Esophagus squamous epithelium (tissue), 5 donors: ENCODE results near the gene DNAJB4. TPM values are rescaled to one million over a fixed set of nuclear protein-coding genes. Genes with fewer than 3 reads are reported as not detected.

Experiments used
- DNase-seq: peaks from one replicate; lab custom pipeline; 2025; lab: John Stamatoyannopoulos, UW
- H3K27ac ChIP-seq, 4 donors: fragments of 200-600 bp; sonication (generic); one replicate each; pipeline ENCODE4 v1.5.1; 2016 to 2019; ENCODE audit warnings: mild to moderate bottlenecking in 1 of 4
- H3K27me3 ChIP-seq, 4 donors: fragments of 200-600 bp; sonication (generic); 1 replicate in 3 of 4; 2 replicates in 1 of 4; pipeline versions ENCODE4 v1.5.1 to v1.6.0; 2017 to 2021; ENCODE audit warnings: antibody characterized with exemption in 1 of 4
- H3K36me3 ChIP-seq, 3 donors: fragments of 200-600 bp; sonication (generic); one replicate each; pipeline ENCODE4 v1.5.1; 2016 to 2019
- H3K4me1 ChIP-seq, 3 donors: fragments of 200-600 bp; sonication (generic); one replicate each; pipeline ENCODE4 v1.5.1; 2017 to 2019
- H3K4me3 ChIP-seq, 4 donors: fragments of 200-600 bp; sonication (generic); 1 replicate in 3 of 4; 2 replicates in 1 of 4; pipeline ENCODE4 v1.5.1; 2016 to 2019; ENCODE audit warnings: mild to moderate bottlenecking in 2 of 4, moderate library complexity in 1 of 4
- H3K9me3 ChIP-seq, 3 donors: fragments of 200-600 bp; sonication (generic); one replicate each; pipeline ENCODE4 v1.5.1; 2016 to 2019
- POLR2A ChIP-seq, 4 donors: fragments of 450-650 bp; IDR thresholded peaks; one replicate each; pipeline ENCODE4 v1.6.1; 2017; ENCODE audit warnings: antibody characterized with exemption in 4 of 4, mild to moderate bottlenecking in 4 of 4, moderate library complexity in 3 of 4
- WGBS, 2 donors: methylation state at CpG; one replicate each; pipeline ENCODE4 v1.1.5; 2018; 5-methylcytosine and 5-hydroxymethylcytosine counted together
- intact Hi-C: fragments of 100-400 bp; cut with DNase I; formaldehyde crosslinking; loops from one replicate; pipeline ENCODE4 v1.15.0; 2022
- total RNA-seq, 4 donors: library from RNA; depleted of rRNA; stranded (reverse); fragments of >200 nt; gene quantifications; one replicate each; pipeline ENCODE4 v1.1.0, GENCODE V29; 2016
- TF ChIP-seq, protein P1 (sequence below), 6 experiments: fragments of 450-650 bp in 4 of 6; fragments of 200-600 bp in 2 of 6; sonication (generic) in 2 of 6; IDR thresholded peaks; one replicate each; pipeline ENCODE4 v1.5.1; 2016 to 2019; ENCODE audit warnings: antibody characterized with exemption in 6 of 6, mild to moderate bottlenecking in 4 of 6, moderate library complexity in 4 of 6
- donor health status: DM: yes; HTN: yes; CAD: no.

DNAJB4 gene
- total RNA-seq, 4 donors from 2014 or later: 11.9 to 27.3 (median 22.5) TPM

DNA sequence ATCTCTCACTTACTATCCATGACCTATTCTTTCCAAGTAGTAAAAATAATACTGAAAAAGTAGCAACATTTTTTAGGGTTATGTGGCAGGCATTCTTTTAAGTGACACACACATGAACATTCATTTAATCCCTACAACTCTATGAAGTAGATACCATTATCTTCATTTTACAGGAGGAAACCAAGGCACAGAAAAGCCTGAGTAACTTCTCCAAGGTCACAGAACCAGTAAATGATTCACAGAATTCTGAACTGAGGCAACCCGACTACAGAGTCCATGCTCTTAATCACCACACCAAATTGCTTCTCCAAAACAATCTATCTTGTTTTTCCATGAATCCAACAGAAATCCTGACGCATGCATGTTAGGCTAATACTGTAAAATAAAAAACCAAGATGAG, 43.3 kb upstream of the DNAJB4 start:
- Histone ChIP-seq H3K27me3 (no peaks in the 10 kb centered on the region), H3K4me3 (no peak overlapping the region), H3K9me3 (no peaks in the 10 kb centered on the region), H3K4me1 (no peaks in the 10 kb centered on the region), H3K36me3 (peaks cover 6 to 100% (median 50%) of the 10 kb centered on the region in 3 donors), H3K27ac (no peak overlapping the region)
- TF ChIP-seq, protein P1, sequence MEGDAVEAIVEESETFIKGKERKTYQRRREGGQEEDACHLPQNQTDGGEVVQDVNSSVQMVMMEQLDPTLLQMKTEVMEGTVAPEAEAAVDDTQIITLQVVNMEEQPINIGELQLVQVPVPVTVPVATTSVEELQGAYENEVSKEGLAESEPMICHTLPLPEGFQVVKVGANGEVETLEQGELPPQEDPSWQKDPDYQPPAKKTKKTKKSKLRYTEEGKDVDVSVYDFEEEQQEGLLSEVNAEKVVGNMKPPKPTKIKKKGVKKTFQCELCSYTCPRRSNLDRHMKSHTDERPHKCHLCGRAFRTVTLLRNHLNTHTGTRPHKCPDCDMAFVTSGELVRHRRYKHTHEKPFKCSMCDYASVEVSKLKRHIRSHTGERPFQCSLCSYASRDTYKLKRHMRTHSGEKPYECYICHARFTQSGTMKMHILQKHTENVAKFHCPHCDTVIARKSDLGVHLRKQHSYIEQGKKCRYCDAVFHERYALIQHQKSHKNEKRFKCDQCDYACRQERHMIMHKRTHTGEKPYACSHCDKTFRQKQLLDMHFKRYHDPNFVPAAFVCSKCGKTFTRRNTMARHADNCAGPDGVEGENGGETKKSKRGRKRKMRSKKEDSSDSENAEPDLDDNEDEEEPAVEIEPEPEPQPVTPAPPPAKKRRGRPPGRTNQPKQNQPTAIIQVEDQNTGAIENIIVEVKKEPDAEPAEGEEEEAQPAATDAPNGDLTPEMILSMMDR (IDR thresholded peaks at IDR 0.05): no peak
- TF ChIP-seq POLR2A (IDR thresholded peaks at IDR 0.05): no peak
- intact Hi-C loops: no loop called here
- no peak for DNase-seq
- 79 to 93% methylated on average over 2 of the region's 2 CpGs for WGBS, 2 donors

DNA sequence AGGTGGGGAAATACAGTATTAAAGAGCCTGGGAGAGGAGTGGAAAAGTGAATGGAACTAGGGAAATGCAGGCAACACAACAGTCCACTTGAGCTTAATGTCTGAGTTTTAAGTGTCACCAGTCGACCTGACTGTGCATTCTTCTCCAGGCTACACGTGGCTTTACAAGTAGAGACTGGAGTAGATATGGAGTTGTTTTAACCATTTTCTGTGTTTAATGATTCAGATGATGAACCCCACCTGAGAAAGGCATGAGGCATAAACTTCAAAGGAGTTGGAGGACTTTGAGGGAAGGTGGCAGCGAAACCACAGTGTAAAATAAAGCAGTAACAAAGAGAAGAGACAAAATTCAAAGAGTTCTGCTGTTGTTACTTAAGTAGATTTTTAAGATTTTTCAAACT, 38.4 kb upstream of the DNAJB4 start:
- H3K4me1 ChIP-seq: peaks cover 0 to 31% (median 0%) of the 10 kb centered on the region in 3 donors
- H3K27ac ChIP-seq: no peak overlapping the region
- H3K9me3 ChIP-seq: no peaks in the 10 kb centered on the region
- H3K36me3 ChIP-seq: peaks cover 4 to 95% (median 26%) of the 10 kb centered on the region in 3 donors
- WGBS, 2 donors: 74 to 84% methylated on average over 3 of the region's 3 CpGs
- no peak for TF ChIP-seq POLR2A (IDR thresholded peaks at IDR 0.05)
- TF ChIP-seq, protein P1 (IDR thresholded peaks at IDR 0.05): no peak
- intact Hi-C loops: no loop called here
- DNase-seq: no peak
- H3K4me3 ChIP-seq: no peak overlapping the region
- H3K27me3 ChIP-seq: no peaks in the 10 kb centered on the region

DNA sequence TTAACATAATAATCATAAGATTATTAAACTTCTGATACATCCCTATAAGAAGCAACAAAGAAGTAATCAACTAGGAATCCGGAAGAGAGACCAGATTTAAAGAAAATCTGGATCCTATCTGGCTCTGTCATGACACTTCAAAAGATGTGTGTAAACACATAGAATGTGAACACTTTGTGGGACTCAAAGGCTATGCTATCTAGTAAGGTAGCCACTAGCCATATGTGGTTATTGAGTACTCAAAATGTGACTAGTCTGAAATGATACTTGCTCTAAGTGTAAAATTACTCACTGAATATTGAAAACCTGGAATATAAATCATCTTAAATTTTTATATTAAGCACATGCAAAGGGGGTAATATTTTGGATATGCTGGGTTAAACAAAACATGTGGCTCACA, 34.5 kb upstream of the DNAJB4 start:
- H3K36me3 ChIP-seq: peaks cover 4 to 71% (median 8%) of the 10 kb centered on the region in 3 donors
- no peaks in the 10 kb centered on the region for H3K9me3 ChIP-seq
- intact Hi-C loops: loop anchor here (10.0 kb wide), 1 partner anchor 145 kb away; no protein-coding TSS in a partner anchor
- no peak overlapping the region for H3K27ac ChIP-seq
- H3K4me1 ChIP-seq: peaks cover 0 to 68% (median 6%) of the 10 kb centered on the region in 3 donors
- H3K4me3 ChIP-seq: no peak overlapping the region
- TF ChIP-seq, protein P1 (IDR thresholded peaks at IDR 0.05): no peak
- TF ChIP-seq POLR2A (IDR thresholded peaks at IDR 0.05): no peak
- no peaks in the 10 kb centered on the region for H3K27me3 ChIP-seq
- WGBS, 2 donors: 54 to 60% methylated on average over 1 of the region's 1 CpG
- DNase-seq: no peak

DNA sequence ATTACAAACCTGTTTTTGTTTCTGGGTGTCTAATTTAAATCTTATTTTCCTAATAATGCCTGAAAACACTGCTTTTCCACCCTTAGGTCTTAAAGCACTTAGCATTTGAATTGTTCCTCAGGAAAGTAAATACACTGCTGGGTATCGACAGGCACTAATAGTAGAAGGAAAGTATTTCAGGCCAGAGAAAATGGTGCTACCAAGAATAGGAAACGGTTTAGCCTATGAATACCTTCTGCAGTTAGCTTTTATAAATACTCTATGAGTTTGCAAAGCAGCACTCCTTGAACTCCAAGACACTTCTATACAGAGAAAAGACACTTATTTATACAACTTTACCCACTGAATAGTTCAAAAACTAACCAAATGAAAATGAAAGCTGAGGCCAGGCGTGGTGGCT, 32.7 kb upstream of the DNAJB4 start:
- intact Hi-C loops: loop anchor here (10.0 kb wide), 1 partner anchor 143 kb away; no protein-coding TSS in a partner anchor
- no peak for TF ChIP-seq POLR2A (IDR thresholded peaks at IDR 0.05)
- TF ChIP-seq, protein P1 (IDR thresholded peaks at IDR 0.05): no peak
- Histone ChIP-seq H3K9me3 (no peaks in the 10 kb centered on the region), H3K4me1 (peaks cover 9 to 87% (median 21%) of the 10 kb centered on the region in 3 donors), H3K4me3 (no peak overlapping the region), H3K27me3 (no peaks in the 10 kb centered on the region), H3K27ac (no peak overlapping the region), H3K36me3 (peaks cover 0 to 52% (median 4%) of the 10 kb centered on the region in 3 donors)
- 71 to 74% methylated on average over 3 of the region's 3 CpGs for WGBS, 2 donors
- DNase-seq: no peak

DNA sequence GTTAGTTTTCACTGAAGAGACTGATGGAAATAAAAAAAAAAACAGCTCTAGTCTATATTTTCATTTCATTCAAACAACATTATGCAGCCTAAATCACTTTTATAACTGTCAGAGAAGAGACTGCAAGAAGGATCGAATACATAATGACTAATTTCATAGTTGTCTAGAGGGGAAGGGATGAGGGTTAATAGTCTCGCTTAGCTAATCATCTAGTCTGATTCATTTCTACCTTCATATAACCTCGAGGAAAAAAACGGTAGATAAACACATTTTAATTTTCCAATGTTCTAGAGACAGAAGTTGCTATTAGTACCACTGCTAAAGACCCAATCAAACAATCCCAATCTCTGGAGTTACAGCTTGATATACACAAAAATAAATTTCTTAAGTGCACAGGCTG, 29.4 kb upstream of the DNAJB4 start:
- intact Hi-C loops: loop anchor here (10.0 kb wide), 1 partner anchor 139 kb away; no protein-coding TSS in a partner anchor
- H3K36me3 ChIP-seq: peaks cover 0 to 23% (median 0%) of the 10 kb centered on the region in 3 donors
- H3K4me3 ChIP-seq: peak overlapping the region in 2 of 4 donors; percentile 62 to 86
- peaks cover 11 to 81% (median 25%) of the 10 kb centered on the region in 3 donors for H3K4me1 ChIP-seq
- no peak for TF ChIP-seq POLR2A (IDR thresholded peaks at IDR 0.05)
- TF ChIP-seq, protein P1 (IDR thresholded peaks at IDR 0.05): no peak
- H3K27me3 ChIP-seq: no peaks in the 10 kb centered on the region
- no peak for DNase-seq
- 9 to 12% methylated on average over 4 of the region's 4 CpGs for WGBS, 2 donors
- H3K9me3 ChIP-seq: no peaks in the 10 kb centered on the region
- peak overlapping the region in 2 of 4 donors; percentile 24 to 99 for H3K27ac ChIP-seq
